Measurements from ENCODE around the gene CDHR5.

- TF ChIP-seq, protein P1, sequence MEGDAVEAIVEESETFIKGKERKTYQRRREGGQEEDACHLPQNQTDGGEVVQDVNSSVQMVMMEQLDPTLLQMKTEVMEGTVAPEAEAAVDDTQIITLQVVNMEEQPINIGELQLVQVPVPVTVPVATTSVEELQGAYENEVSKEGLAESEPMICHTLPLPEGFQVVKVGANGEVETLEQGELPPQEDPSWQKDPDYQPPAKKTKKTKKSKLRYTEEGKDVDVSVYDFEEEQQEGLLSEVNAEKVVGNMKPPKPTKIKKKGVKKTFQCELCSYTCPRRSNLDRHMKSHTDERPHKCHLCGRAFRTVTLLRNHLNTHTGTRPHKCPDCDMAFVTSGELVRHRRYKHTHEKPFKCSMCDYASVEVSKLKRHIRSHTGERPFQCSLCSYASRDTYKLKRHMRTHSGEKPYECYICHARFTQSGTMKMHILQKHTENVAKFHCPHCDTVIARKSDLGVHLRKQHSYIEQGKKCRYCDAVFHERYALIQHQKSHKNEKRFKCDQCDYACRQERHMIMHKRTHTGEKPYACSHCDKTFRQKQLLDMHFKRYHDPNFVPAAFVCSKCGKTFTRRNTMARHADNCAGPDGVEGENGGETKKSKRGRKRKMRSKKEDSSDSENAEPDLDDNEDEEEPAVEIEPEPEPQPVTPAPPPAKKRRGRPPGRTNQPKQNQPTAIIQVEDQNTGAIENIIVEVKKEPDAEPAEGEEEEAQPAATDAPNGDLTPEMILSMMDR (IDR thresholded peaks at IDR 0.05 in 4 of 5, conservative IDR thresholded peaks at IDR 0.05 in 1 of 5), result no peak
- no peak for TF ChIP-seq POLR2A (IDR thresholded peaks at IDR 0.05)
Observed at GRCh38 chr11:584287-584686, 40.5 kb downstream of the CDHR5 start.

Data from gastrocnemius medialis (tissue), 4 donors.